K562 (cell line): Measurements from ENCODE around the gene PNMA8B. TPM values are rescaled to one million over a fixed set of nuclear protein-coding genes. Genes with fewer than 3 reads are reported as not detected.

Experiments used
- ADNP ChIP-seq: fragments of 200-800 bp; sonication (Bioruptor generic); IDR thresholded peaks from 2 replicates; pipeline ENCODE4 v1.6.1; 2016; ENCODE audit warnings: missing genetic modification characterization, missing compliant biosample characterization
- ATF1 ChIP-seq, 2 experiments: fragments of 450-650 bp in 1 of 2; IDR thresholded peaks; 2 replicates each; pipeline ENCODE4 v1.6.1; 2016; ENCODE audit warnings: missing compliant biosample characterization in 1 of 2, missing genetic modification characterization in 1 of 2
- CBX1 ChIP-seq: sonication (generic); IDR thresholded peaks from 2 replicates; pipeline ENCODE4 v1.6.1; 2016; ENCODE audit warnings: antibody characterized with exemption, low read depth, mild to moderate bottlenecking
- NCOA2 ChIP-seq, 2 experiments: fragments of 450-650 bp; IDR thresholded peaks; 2 replicates each; pipeline ENCODE4 v1.6.1; 2018; ENCODE audit warnings: mild to moderate bottlenecking in 2 of 2, moderate library complexity in 1 of 2; ENCODE audit not compliant: partially characterized antibody in 2 of 2
- RFX7 ChIP-seq: fragments of 250-450 bp; sonication (Bioruptor Pico); IDR thresholded peaks from 2 replicates; pipeline ENCODE4 v1.5.1; 2021; ENCODE audit warnings: mild to moderate bottlenecking
- TEAD4 ChIP-seq, 2 experiments: sonication (generic) in 1 of 2; formaldehyde crosslinking in 1 of 2; IDR thresholded peaks; 2 replicates each; pipeline versions ENCODE4 v1.6.1 to v1.8.0; 2012 to 2022; ENCODE audit warnings: borderline replicate concordance in 1 of 2, inconsistent platforms in 1 of 2, low read length in 1 of 2, mild to moderate bottlenecking in 1 of 2, missing genetic modification reagents in 1 of 2
- ZKSCAN3 ChIP-seq: fragments of 250-450 bp; sonication (Bioruptor Pico); IDR thresholded peaks from 2 replicates; pipeline ENCODE4 v1.4.0; 2020
- ZNF140 ChIP-seq: fragments of 250-450 bp; sonication (Bioruptor Pico); IDR thresholded peaks from 2 replicates; pipeline ENCODE4 v1.8.0; 2021; ENCODE audit warnings: moderate library complexity, mild to moderate bottlenecking, inconsistent platforms
- ZNF217 ChIP-seq: sonication (generic); formaldehyde crosslinking; IDR thresholded peaks from 2 replicates; pipeline ENCODE4 v1.8.0; 2022; ENCODE audit warnings: mild to moderate bottlenecking, missing genetic modification reagents
- ZNF23 ChIP-seq: fragments of 250-450 bp; sonication (Bioruptor Pico); IDR thresholded peaks from 2 replicates; pipeline ENCODE4 v1.4.0; 2020; ENCODE audit warnings: mild to moderate bottlenecking
- ZNF274 ChIP-seq: IDR thresholded peaks from 2 replicates; pipeline ENCODE4 v1.6.1; 2011; ENCODE audit warnings: low read depth, mild to moderate bottlenecking, low read length, moderate library complexity, borderline replicate concordance
- polyA plus RNA-seq, 8 experiments: library from polyadenylated mRNA; depleted of rRNA in 4 of 8; stranded (reverse) in 5 of 8; unstranded in 3 of 8; fragments of >200 nt; fragmentation: Nextera tagmentation in 2 of 8; fragmentation: Illumina TruSeq in 1 of 8; extraction: Ambion mirVana in 2 of 8; extraction: Trizol in 1 of 8; gene quantifications; 2 replicates each; pipeline versions ENCODE4 v1.2.1 to v1.2.3, GENCODE V29; 2011 to 2014; ENCODE audit warnings: inconsistent platforms in 1 of 8, missing spikeins in 1 of 8
- total RNA-seq, 7 experiments: library from RNA; depleted of rRNA in 6 of 7; stranded (reverse); fragments of >200 nt in 6 of 7; fragmentation: Illumina TruSeq in 2 of 7; extraction: Trizol in 2 of 7; gene quantifications; 2 replicates each; pipeline versions ENCODE4 v1.2.1 to v1.2.3, GENCODE V29; 2011 to 2021; ENCODE audit warnings: low replicate concordance in 1 of 7
- TF ChIP-seq, protein P1 (sequence below): sonication (generic); formaldehyde crosslinking; IDR thresholded peaks from 2 replicates; pipeline ENCODE4 v1.9.0; 2022; ENCODE audit warnings: mild to moderate bottlenecking, missing genetic modification reagents
- TF ChIP-seq, protein P2 (sequence below), 2 experiments: fragments of 450-650 bp; formaldehyde crosslinking in 1 of 2; IDR thresholded peaks; 2 replicates each; pipeline versions ENCODE4 v1.4.0 to v1.6.1; 2014 to 2020; ENCODE audit warnings: mild to moderate bottlenecking in 2 of 2, borderline replicate concordance in 1 of 2, low read depth in 1 of 2
- TF ChIP-seq, protein P3 (sequence below): fragments of 450-650 bp; formaldehyde crosslinking; IDR thresholded peaks from 2 replicates; pipeline ENCODE4 v1.4.0; 2020; ENCODE audit warnings: mild to moderate bottlenecking, mixed read lengths
- TF ChIP-seq, protein P4 (sequence below): fragments of 250-450 bp; sonication (Bioruptor Pico); IDR thresholded peaks from 2 replicates; pipeline ENCODE4 v1.8.0; 2022; ENCODE audit warnings: moderate library complexity, mild to moderate bottlenecking, inconsistent platforms

The PNMA8B gene
- total and polyA plus RNA-seq, 9 of the 15 experiments (the other 6 are each of a cell fraction or from before 2014, with no cell fraction given) = not detected

DNA sequence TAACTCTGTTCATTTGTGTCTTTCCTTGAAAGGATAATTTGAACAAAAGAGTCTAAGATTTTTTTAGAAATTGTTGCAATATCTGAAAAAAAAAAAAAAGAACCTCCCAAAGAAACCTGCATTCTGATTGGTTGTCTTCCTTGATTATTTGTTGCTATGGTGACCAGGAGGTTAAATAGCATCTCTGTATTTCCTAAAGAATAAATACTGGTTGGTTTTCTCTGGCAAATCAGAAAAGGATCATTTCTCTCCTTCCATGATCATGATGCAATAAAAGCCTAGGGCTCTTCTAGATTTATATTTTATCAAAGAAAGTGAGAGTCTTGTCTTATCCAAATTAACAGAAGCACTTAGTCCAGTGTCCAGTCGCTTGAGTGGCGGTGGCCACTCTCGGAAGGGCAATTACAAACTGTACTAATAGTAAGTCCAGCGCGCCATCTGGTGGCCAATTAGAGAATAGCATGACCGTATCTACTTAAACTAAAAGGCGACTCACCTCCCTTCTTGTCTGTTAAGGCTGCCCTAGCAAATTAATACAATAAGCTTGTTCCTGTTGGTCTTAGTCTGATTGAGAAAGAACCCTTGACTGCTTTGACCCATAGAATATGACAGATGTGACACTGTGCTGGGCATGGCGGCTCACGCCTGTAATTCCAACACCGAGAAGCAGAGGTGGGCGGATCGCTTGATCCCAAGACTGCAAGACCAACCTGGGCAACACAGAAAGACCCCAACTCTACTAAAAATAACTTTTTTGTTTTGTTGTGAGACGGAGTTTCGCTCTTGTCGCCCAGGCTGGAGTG, 47.0 kb upstream of the PNMA8B start (continued):
- TF ChIP-seq, protein P1, sequence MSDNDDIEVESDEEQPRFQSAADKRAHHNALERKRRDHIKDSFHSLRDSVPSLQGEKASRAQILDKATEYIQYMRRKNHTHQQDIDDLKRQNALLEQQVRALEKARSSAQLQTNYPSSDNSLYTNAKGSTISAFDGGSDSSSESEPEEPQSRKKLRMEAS (CRISPR knock-in tag) = no peak
- TF ChIP-seq CBX1 = no peak
- TF ChIP-seq NCOA2 (IDR thresholded peaks at IDR 0.05; ENCODE audit: partially characterized antibody in 2 of 2) = no peak
- no peak for TF ChIP-seq RFX7 (CRISPR knock-in tag)
- TF ChIP-seq, protein P2, sequence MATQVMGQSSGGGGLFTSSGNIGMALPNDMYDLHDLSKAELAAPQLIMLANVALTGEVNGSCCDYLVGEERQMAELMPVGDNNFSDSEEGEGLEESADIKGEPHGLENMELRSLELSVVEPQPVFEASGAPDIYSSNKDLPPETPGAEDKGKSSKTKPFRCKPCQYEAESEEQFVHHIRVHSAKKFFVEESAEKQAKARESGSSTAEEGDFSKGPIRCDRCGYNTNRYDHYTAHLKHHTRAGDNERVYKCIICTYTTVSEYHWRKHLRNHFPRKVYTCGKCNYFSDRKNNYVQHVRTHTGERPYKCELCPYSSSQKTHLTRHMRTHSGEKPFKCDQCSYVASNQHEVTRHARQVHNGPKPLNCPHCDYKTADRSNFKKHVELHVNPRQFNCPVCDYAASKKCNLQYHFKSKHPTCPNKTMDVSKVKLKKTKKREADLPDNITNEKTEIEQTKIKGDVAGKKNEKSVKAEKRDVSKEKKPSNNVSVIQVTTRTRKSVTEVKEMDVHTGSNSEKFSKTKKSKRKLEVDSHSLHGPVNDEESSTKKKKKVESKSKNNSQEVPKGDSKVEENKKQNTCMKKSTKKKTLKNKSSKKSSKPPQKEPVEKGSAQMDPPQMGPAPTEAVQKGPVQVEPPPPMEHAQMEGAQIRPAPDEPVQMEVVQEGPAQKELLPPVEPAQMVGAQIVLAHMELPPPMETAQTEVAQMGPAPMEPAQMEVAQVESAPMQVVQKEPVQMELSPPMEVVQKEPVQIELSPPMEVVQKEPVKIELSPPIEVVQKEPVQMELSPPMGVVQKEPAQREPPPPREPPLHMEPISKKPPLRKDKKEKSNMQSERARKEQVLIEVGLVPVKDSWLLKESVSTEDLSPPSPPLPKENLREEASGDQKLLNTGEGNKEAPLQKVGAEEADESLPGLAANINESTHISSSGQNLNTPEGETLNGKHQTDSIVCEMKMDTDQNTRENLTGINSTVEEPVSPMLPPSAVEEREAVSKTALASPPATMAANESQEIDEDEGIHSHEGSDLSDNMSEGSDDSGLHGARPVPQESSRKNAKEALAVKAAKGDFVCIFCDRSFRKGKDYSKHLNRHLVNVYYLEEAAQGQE (IDR thresholded peaks at IDR 0.05; ENCODE audit: borderline replicate concordance) = peak; percentile 80
- TF ChIP-seq, protein P2 (CRISPR knock-in tag; IDR thresholded peaks at IDR 0.05; ENCODE audit: low read depth) = no peak
- TF ChIP-seq, protein P3, sequence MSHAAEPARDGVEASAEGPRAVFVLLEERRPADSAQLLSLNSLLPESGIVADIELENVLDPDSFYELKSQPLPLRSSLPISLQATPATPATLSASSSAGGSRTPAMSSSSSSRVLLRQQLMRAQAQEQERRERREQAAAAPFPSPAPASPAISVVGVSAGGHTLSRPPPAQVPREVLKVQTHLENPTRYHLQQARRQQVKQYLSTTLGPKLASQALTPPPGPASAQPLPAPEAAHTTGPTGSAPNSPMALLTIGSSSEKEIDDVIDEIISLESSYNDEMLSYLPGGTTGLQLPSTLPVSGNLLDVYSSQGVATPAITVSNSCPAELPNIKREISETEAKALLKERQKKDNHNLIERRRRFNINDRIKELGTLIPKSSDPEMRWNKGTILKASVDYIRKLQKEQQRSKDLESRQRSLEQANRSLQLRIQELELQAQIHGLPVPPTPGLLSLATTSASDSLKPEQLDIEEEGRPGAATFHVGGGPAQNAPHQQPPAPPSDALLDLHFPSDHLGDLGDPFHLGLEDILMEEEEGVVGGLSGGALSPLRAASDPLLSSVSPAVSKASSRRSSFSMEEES (CRISPR knock-in tag) = no peak
- TF ChIP-seq ZKSCAN3 (CRISPR knock-in tag) = no peak
- TF ChIP-seq ZNF140 (CRISPR knock-in tag) = no peak
- TF ChIP-seq ZNF217 = no peak
- no peak for TF ChIP-seq ZNF274
- no peak for TF ChIP-seq ZNF23
- TF ChIP-seq TEAD4 (IDR thresholded peaks at IDR 0.05; ENCODE audit: low read length) = no peak
- TF ChIP-seq TEAD4 (CRISPR knock-in tag; IDR thresholded peaks at IDR 0.05; ENCODE audit: borderline replicate concordance) = no peak
- TF ChIP-seq, protein P4, sequence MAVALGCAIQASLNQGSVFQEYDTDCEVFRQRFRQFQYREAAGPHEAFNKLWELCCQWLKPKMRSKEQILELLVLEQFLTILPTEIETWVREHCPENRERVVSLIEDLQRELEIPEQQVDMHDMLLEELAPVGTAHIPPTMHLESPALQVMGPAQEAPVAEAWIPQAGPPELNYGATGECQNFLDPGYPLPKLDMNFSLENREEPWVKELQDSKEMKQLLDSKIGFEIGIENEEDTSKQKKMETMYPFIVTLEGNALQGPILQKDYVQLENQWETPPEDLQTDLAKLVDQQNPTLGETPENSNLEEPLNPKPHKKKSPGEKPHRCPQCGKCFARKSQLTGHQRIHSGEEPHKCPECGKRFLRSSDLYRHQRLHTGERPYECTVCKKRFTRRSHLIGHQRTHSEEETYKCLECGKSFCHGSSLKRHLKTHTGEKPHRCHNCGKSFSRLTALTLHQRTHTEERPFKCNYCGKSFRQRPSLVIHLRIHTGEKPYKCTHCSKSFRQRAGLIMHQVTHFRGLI = no peak
- no peak for TF ChIP-seq ADNP (tag)
- no peak for TF ChIP-seq ATF1 (CRISPR knock-in tag; IDR thresholded peaks at IDR 0.05)
- TF ChIP-seq ATF1 (tag; IDR thresholded peaks at IDR 0.05) = no peak
